GM19324 (cell line): ENCODE data around the gene PSMD14.
"Not testable (repeated sequence)": the region's sequence is repeated elsewhere in the genome, so short reads cannot be mapped to it uniquely, and the experiment has no call there.

Experiments
- ATAC-seq: cut with Tn5 transposase; IDR thresholded peaks from one replicate; pipeline ENCODE4 v1.9.1; 2021; ENCODE audit warnings: mild to moderate bottlenecking, moderate library complexity; ENCODE audit not compliant: unreplicated experiment, low FRiP score

The PSMD14 gene

DNA sequence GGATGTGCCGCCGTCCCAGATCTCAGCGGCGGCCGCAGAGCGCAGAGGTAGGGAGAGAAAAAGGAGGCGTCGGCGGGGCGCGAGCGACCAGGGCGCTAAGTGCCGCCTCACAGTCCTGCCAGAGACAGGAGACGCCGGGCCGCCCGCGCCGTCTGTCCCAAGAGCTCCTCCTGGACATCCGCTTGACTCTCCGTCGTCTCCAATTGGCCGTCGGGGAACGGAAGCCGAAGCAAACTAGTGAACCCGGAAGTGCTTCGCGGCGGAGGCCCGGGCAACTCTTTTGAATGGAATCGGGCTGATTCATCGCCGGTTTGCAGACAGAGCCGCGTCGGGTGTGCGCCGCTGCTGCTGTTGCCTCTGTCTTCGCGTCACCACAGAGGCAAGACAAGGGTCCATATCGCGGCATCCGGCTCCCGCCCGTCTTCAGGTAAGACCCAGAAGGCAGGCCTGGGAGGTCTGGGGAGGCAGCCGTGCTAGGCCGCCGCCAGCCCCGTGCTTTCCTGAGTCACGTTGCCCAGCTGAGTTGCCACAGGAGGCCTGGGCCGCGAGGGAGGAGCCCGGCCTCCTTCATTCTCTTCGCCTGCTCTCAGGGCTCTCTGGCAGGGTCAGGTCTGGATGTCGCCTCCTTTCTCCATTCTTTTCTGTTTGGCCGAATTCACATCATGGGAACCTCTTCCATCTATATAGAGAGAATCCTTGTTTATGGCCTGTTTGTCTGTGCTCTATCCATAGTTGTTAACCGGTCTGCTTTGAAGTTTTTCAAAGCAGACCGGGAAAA lies at the start of gene PSMD14:
PSMD14 (plus strand) TSS at position 248 of the 778 bp plus-strand sequence. CDS start 10,401 bp downstream, outside the sequence.
- peak; percentile 98 for ATAC-seq

GRCh38 chr2:161265874-161266273 lies 42.4 kb upstream of the PSMD14 start:
- no peak for ATAC-seq

GRCh38 chr2:161269111-161269510 lies 39.1 kb upstream of the PSMD14 start:
- ATAC-seq: no peak

DNA sequence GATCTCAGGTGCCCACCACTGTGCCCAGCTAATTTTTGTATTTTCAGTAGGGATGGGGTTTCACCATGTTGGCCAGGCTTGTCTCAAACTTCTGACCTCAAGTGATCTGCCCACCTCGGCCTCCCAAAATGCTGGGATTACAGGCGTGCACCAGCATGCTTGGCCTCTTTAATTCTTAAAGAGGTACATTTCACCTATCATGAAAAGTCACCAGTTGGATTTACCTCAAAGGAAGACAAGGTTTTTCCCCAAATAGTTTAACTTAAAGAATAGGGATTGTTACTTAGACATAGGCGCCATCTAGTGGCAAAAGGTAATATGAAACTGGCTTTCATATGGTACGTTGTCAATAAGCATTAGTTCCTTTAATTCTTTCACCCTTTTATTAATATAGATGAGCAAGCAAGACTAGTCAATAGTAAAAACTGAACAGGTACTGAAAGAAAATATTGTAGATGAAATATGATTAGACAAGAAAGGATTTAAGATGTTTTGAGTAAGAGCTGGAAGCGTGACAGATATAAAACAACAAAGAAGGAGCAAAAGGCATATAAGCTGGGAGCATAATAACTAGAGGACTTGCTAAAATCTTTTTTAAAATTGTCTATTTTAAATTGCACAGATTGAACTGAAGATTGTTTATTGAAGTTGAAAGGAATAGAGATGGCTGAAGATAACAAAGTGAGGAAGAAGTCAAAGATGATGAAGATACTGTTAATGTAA lies 35.0 kb upstream of the PSMD14 start:
- no peak for ATAC-seq

DNA sequence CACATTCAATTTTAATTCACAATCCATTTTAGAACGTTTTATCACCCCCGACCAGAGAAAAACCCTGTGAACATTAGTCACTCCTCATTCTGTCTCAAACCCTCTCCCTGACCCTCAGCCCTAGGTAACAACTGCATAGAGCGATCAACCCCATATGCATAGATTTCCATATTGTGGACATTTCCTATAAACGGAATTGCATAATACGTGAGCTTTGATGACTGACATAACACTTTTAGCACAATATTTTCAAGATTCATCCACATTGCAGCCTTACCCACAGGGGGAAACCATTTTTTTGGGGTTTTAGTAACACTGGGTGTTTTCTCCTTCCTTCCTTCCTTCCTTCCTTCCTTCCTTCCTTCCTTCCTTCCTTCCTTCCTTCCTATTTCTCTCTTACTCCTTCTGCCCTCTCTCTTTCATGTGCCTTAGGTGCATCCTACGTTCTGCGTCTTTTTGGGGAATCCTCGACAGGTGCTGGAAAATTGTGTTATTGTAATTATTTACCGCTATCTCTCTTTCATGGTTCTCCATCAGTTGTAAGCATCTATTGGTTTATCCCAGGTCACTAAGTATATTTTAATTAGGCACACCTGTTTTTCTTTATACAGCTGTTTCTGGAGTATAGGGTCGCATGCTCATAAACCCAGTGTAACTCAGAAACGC lies 29.5 kb upstream of the PSMD14 start:
- not testable (repeated sequence) for ATAC-seq

DNA sequence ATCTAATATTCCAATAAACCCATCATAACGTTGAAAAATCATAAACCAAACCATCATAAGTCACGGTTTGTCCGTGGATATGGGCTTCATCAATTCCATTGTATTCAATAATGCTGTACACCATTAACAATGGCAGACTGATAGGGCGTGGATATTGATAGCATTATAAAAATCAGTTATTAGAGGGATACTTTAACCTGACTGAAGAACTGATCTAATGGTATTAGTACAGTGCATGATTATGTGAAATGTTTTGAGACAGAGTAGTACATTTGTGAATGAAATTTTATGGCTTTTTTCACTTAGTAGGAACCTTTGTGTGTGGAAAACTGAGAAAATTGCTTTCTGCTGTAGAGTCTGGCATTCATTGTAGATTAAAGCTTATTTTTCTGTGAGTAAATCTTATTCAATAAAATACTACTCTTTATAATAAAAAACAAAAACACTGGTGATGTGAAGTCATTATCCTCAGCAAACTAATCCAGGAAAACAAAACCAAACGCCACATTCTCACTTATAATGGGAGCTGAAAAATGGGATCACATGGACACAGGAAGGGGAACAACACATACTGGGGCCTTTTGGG lies 28.9 kb upstream of the PSMD14 start:
- not testable (repeated sequence) for ATAC-seq

DNA sequence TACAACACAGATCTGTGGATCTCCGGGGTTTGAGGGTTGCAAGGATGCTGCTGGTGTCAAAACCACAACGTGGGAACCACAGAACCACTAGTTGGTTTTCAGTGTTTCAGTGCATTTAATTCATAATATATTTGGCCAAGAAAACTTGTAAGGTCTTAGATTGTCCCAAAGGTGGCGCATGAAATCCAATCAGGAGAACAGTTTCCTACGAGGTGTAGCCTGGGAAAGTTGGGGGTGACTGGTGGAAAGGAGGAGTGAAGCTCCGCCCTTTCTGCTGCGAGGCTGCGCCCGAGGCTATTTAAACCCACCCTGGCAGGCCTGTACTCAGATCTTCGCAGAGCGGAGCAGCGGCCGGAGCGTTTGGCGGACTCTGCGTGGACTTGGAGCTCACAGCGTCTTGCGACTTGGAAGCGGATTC lies 27.3 kb upstream of the PSMD14 start:
- not testable (repeated sequence) for ATAC-seq

DNA sequence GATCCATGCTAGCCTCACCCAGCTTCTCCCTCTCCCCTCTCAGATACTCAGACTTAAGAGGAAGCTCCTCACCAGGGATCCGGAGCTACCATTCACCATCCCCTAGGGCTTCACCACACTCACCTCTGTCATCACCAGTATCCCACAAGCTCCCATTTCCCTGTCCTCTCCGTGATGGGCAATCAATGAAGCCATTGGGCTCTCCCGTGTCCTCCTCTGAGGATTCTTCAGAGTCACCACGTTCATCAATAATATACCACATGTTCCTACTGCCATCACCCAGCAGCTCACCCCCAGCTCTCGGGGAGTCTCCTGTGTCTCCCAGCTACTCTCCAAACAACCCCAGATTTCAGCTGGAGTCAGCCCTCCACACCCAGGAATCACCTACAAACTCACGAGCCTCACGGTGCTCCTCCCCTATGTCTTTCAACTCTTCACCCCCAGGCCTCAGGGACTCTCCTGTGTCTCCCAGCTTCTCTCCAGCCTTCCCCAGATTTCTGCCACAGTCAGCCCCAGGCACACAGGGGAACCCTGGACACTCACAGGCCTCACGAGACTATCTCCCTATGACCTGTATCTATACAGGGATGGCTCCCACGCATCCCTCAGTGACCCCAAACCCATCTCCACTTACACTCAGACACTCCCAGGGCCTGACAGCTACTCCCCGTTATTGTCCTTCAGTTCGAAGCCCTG lies 26.5 kb upstream of the PSMD14 start:
- ATAC-seq: not testable (repeated sequence)

DNA sequence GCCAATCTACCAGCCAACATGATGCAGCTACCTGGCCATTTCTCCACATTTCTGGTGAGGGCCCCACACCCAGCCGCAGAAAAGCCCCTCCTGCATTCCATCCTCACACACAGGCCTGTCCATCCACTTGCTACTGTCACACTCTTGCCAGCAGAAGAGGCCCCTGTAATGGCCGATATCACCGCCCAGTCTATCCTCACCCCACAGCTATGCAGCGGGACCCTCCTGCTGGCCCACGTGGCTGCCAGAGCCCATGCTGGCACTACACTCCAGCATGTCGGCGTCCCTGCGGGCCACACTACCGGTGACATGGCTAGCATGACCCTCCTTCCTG lies 25.9 kb upstream of the PSMD14 start:
- not testable (repeated sequence) for ATAC-seq

GRCh38 chr2:161283926-161284325 lies 24.3 kb upstream of the PSMD14 start:
- no peak for ATAC-seq

- ATAC-seq: no peak
These were observed 4.6 kb upstream of the PSMD14 start for GRCh38 chr2:161303535-161304050.

- ATAC-seq: no peak
These were observed 1.3 kb upstream of the PSMD14 start for GRCh38 chr2:161306919-161307318.

DNA sequence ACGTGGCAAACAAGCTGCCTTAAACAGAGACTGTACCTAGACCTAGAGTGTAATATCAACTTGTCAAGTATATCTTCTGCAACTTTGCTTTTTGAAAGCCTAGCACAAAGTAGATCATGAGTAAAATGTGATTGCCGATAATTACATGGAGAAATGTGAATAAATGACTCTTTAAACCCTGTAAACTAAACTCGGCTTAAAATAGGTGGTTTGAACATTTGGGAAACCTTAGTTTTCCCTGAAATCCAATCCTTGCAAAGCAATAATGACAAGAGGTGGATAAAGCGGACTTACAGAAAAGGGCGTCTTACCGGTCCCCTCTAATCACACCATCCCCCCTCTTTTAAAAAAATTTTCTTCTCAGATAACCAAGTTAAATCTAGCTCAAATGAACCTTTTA lies 549 bp upstream of the PSMD14 start:
- ATAC-seq: no peak

- ATAC-seq: no peak
These were observed 4.8 kb downstream of the PSMD14 start for GRCh38 chr2:161312996-161313395.

GRCh38 chr2:161315380-161315779 lies 7.2 kb downstream of the PSMD14 start:
- no peak for ATAC-seq

- no peak for ATAC-seq
These were observed 8.5 kb downstream of the PSMD14 start for GRCh38 chr2:161316701-161317100.

GRCh38 chr2:161321944-161322648 lies 13.9 kb downstream of the PSMD14 start:
- ATAC-seq: no peak

DNA sequence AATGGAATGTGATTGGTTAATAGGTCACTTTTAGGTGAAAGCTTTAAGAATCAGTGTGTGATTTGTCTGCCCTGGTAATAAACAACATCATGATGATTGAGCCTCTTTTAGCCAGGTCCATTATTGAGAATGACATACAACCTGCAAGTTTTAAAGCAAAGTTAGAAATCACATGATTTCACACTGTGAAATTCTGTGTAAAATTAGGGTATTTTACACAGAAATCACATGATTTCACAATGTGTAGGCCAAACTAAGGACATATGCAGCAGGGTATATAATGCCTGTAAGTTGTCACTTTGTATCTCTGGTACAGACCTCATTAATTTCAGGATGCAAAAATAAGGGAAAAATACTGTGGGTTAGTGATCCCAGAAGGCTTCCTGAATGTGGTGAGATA lies 16.7 kb downstream of the PSMD14 start:
- no peak for ATAC-seq

GRCh38 chr2:161327582-161327981 lies 19.4 kb downstream of the PSMD14 start:
- ATAC-seq: no peak
